Activated CD4-positive, alpha-beta T cell treated with anti-CD3 and anti-CD28 coated beads for 24 hours (primary cell): ENCODE data around the gene MRPL14.
A peak's percentile ranks its signal among the peaks of the same experiment; 100 is the strongest.

Source experiments
- DNase-seq, 2 donors: peaks; one replicate each; pipeline ENCODE4 v3.0.0-alpha.2; 2020; ENCODE audit warnings: low read depth in 2 of 2

The MRPL14 gene

GRCh38 chr6:44126320-44127149 lies 717 bp downstream of the MRPL14 start:
- peak; percentile 65 to 72 for DNase-seq

GRCh38 chr6:44123544-44123943 lies 3.7 kb downstream of the MRPL14 start:
- DNase-seq, result no peak

DNA sequence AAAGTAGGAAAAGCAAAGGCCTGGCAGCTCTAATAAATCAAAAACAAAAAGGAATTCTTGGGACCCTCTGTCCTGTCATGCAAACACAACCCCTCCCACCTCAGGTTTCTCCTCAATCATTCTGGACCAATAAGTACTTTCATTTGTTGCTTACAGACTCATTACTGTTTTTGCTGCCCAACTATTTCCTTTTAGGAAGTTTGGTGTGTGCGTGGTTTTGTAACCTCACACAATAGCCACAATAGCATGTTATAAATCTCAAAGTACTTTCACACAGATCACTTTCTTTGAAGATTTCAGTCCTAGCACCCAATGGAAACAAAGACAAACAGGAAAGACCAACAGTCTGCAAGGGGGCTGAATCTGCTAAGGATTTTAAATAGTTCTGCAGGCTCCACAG lies 4.5 kb downstream of the MRPL14 start:
- DNase-seq, result no peak

DNA sequence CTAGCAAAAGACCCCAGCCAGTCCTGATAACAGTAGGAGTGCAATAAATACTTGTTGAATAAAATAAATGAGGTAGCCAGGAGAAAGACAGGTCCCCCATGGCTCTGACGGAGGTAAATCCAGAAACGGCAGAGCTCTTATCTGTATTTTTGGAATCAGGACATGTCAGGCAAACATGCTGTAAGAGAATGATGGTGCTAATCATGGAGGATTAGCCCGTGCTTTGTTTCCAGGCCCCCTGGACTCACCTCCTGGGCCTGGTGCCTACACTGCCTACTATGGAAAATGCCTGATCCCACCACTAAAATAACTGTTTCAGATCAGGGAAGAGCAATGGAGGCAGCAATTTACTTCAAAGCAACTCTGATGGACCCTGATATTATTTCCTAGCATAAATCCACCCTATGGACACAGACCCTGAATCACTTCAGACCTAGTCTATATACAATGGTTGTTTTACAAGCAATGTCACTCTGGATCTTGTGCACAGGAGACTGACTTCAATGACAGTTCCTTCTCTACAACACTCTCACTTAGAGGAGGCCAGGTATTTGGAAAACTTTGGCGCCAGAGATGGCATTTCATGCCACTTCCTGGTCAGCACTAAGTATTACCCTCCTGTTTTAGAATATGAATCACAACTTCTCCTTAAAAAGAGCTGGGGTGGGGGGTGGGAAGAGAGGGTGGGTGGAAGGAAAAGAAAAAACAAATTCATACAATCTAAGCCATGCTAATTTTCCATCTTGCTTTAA lies 6.4 kb downstream of the MRPL14 start:
- no peak for DNase-seq

DNA sequence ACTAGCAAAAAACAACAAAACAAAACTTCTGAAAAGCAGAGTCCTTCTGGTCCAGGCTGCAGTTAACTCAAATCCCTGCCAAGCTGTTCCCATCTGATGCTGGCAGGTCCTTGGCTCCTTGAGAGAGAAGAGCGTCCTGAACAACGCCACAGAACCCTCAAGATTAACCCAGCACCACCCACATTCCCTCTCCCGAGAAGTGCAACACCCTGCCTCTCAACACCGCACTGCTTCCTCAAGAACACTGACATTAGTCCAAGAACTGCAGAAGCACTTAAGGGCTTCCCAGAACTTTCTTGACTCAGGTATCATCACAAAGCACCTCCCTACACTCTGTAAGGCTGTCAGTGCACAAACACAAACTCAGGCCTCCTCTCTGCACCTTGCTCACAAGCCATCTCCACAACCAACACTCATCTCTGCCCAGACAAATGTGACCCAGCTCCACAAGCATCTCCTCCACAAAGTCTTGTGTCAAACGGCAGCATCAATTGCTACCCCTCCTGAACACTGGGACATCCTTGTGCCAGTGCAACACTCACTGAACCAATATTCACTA lies 7.5 kb downstream of the MRPL14 start:
- no peak for DNase-seq

DNA sequence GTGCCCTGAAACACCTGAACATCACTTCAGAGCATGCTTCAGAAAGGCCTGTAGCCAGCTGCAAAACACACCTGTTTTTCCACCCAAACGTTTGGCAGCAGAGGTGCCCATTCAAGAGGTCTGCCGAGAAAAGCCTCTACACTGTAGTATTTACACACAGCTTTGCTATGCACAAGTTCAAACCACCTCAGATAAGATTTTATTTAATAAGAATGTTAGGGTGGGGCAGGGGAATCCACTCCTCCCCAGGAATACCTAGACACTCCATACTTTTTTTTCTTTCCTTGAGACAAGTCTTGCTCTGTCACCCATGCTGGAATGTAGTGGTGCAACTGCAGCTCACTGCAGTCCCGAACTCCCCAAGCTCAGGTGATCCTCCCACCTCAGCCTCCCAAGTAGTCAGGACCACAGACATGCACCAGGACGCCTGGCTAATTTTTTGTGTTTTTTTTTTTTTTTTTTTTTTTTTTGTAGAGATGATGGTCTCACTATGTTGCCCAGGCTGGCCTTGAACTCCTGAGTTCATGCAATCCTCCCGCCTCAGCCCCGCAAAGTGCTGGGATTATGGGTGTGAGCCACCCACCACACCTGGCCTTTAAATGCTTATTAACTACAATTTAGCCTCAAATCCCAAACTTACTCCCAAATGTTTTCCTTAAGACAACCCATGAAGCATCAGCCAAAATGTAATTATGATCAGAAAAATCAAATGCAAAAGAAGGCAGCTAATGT lies 9.7 kb downstream of the MRPL14 start:
- no peak for DNase-seq

- DNase-seq, result no peak
These were observed 10.4 kb downstream of the MRPL14 start for GRCh38 chr6:44116641-44117382.

DNA sequence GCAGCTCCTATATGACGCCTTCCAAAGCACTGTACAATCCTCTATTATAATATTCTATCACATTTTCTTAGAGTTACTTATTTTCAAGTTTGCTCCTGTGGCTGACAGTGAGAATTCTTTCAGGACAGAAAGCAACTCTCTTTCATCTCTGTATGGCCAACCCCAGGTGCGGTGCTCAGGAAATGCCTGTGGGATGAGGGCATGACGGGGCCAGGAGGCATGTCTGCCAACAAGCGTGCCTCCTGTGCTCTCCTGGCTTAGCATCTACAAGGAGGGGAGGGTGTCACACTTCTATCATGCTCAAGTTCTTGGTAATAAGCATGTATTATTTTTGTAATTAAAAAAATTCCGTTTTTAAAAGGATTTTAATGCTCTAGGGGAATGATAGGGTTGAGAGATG lies 11.4 kb downstream of the MRPL14 start:
- no peak for DNase-seq

- no peak for DNase-seq
These were observed 13.8 kb downstream of the MRPL14 start for GRCh38 chr6:44113414-44113813.

GRCh38 chr6:44111434-44112417 lies 15.5 kb downstream of the MRPL14 start:
- no peak for DNase-seq

GRCh38 chr6:44110966-44111365 lies 16.3 kb downstream of the MRPL14 start:
- DNase-seq, result no peak

DNA sequence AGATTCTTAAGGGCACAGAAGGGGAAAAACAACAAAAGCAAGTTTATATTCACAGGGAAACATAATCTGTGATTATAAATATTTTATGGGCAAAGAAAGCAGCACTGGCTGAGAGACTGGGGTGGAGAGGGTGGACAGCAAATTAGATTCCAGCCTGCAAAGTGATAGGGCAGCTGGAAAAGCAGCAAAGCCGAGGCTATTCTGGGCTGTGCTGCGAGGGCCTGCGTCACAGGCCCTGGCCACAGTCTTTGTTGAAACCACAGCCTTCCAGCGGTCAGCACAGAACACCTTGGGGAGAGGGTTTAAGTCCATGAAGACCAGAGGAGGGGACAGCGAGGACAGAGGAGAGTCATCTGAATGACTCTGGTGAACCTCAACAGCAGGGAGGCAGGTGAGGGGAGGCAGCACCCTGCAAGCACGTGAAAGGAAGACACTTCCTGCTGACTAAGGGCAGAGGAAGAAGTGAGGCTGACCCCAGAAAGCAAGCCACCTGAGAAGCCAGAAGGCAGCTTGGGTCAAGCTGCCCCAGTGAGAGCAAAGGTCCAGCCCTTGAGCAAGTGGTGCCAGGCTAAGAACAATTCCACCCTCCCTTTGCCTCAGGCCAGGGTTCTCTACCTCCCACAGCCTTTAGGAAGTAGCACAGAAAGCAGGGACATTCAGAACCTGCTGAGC lies 17.1 kb downstream of the MRPL14 start:
- DNase-seq, result no peak

DNA sequence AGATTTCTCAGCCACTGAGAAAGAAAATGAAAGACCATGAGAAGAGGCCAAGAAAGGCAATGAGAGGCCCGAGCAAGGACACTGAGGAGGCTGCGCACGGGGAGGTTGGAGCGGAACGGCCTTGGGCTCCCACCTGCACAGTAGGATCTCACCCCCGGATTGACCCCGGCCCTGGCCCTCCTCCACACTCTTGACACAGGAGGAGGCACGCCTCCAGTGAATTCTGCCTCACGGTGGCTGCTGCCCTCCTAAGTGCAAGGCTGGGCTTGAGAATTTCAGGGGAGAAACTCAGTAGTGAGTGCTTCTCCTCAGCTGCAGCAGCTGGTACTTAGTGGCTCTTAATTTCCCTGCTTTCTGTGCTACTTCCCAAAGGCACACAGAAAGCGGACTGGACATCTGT lies 18.0 kb downstream of the MRPL14 start:
- no peak for DNase-seq

- DNase-seq, result no peak
These were observed 18.8 kb downstream of the MRPL14 start for GRCh38 chr6:44108471-44108870.

DNA sequence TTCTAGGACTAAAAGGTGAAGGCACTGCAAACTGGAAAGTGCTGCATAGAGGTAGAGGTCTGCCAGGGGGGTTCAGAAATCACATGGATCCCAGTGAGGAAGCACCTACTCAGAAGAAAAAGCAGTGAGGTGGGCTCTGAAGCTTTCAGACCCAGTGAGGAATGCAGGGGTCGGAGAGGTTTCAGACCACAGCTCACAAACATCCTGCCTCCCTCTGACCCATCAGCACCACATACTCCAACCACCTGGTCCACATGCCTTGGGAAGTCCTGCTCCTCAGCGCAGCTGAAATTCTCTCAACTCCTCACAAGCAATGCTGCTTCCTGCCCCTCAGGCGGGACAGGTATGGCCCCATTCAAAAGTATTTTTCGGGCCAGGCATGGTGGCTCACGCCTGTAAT lies 20.2 kb downstream of the MRPL14 start:
- DNase-seq, result no peak

GRCh38 chr6:44105993-44106740 lies 21.1 kb downstream of the MRPL14 start:
- no peak for DNase-seq

DNA sequence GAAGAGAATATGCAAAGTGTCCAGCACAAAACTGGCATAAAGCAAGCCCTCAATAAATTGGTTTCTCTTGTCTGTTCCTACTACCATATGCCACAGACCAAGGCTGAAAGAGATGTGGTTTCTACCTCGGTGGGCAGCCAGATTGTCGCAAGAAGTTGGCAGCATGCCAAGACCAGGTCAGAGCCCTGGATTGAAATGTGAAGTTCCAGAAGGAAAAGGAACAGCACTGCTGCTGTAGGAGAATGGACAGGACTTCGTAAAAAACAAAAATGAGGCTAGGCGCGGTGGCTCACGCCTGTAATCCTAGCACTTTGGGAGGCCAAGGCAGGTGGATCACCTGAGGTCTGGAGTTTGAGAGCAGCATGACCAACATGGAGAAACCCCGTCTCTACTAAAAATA lies 22.1 kb downstream of the MRPL14 start:
- DNase-seq, result no peak

GRCh38 chr6:44104481-44105021 lies 22.7 kb downstream of the MRPL14 start:
- DNase-seq, result no peak

DNA sequence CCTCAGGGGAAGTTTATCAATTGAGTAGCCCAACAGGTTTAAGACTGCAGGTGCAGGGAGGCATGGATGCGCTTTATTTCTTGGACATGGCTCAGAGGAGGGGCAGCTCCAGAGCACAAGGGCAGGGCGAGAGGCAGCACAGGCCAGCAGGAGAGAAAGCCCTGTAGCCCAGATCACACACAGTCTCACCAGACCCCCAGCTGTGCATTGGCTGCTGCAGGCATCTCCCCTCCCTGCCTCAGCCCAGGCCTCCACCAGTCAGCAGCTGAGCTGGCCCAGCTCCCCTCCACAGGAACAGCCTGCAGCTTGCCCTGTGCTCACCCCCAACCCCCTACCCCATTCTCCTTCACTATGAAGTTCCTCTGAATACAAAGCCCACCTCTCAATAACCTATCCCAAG lies 24.7 kb downstream of the MRPL14 start:
- no peak for DNase-seq
